ENCODE data around the gene DPYSL3. TPM values are rescaled to one million over a fixed set of nuclear protein-coding genes. Genes with fewer than 3 reads are reported as not detected.
"Not testable (repeated sequence)": the region's sequence is repeated elsewhere in the genome, so short reads cannot be mapped to it uniquely, and the experiment has no call there.

The DPYSL3 gene
- total RNA-seq = 0.14 and 0.40 TPM in 2 replicates

GRCh38 chr5:147509710-147510651 lies at the start of gene DPYSL3:
Gene DPYSL3, minus strand, starts transcription at chr5:147510068. Its CDS starts 210 bp downstream, at chr5:147509858.
- peak; percentile 56 for DNase-seq
- intact Hi-C loops (cut with micrococcal nuclease) = no loop called here
- no peaks in the 10 kb centered on the region for H3K9me3 Mint-ChIP-seq
- no peak within 1 kb of the TSS for H3K27ac Mint-ChIP-seq
- no peaks in the 10 kb centered on the region for H3K36me3 Mint-ChIP-seq (ENCODE audit: low read depth)
- peaks cover 33% of the 10 kb centered on the region for H3K27me3 Mint-ChIP-seq
- peaks cover 6% of the 10 kb centered on the region for H3K4me1 Mint-ChIP-seq
- peak within 1 kb of the TSS; percentile 10 for H3K4me3 Mint-ChIP-seq

GRCh38 chr5:147558826-147559225 lies 49.0 kb upstream of the DPYSL3 start:
- Mint-ChIP-seq H3K4me3 (no peak overlapping the region), H3K27me3 (no peaks in the 10 kb centered on the region), H3K4me1 (no peaks in the 10 kb centered on the region), H3K27ac (no peak overlapping the region), H3K9me3 (no peaks in the 10 kb centered on the region), H3K36me3 (ENCODE audit: low read depth) (no peaks in the 10 kb centered on the region)
- no peak for DNase-seq
- intact Hi-C loops (cut with micrococcal nuclease) = no loop called here

- no peaks in the 10 kb centered on the region for H3K27me3 Mint-ChIP-seq
- H3K36me3 Mint-ChIP-seq (ENCODE audit: low read depth) = no peaks in the 10 kb centered on the region
- no peaks in the 10 kb centered on the region for H3K4me1 Mint-ChIP-seq
- DNase-seq = no peak
- intact Hi-C loops (cut with micrococcal nuclease) = no loop called here
- no peaks in the 10 kb centered on the region for H3K9me3 Mint-ChIP-seq
- H3K4me3 Mint-ChIP-seq = no peak overlapping the region
- no peak overlapping the region for H3K27ac Mint-ChIP-seq
Measured at GRCh38 chr5:147557876-147558745, 48.2 kb upstream of the DPYSL3 start.

- no peaks in the 10 kb centered on the region for H3K4me1 Mint-ChIP-seq
- intact Hi-C loops (cut with micrococcal nuclease) = no loop called here
- no peaks in the 10 kb centered on the region for H3K9me3 Mint-ChIP-seq
- no peak for DNase-seq
- H3K36me3 Mint-ChIP-seq (ENCODE audit: low read depth) = no peaks in the 10 kb centered on the region
- no peak overlapping the region for H3K27ac Mint-ChIP-seq
- H3K4me3 Mint-ChIP-seq = no peak overlapping the region
- H3K27me3 Mint-ChIP-seq = no peaks in the 10 kb centered on the region
Measured at GRCh38 chr5:147555176-147555575, 45.3 kb upstream of the DPYSL3 start.

- Mint-ChIP-seq H3K4me1 (no peaks in the 10 kb centered on the region), H3K4me3 (no peak overlapping the region), H3K27me3 (no peaks in the 10 kb centered on the region), H3K9me3 (no peaks in the 10 kb centered on the region), H3K27ac (no peak overlapping the region), H3K36me3 (ENCODE audit: low read depth) (no peaks in the 10 kb centered on the region)
- intact Hi-C loops (cut with micrococcal nuclease) = no loop called here
- no peak for DNase-seq
Measured at GRCh38 chr5:147554261-147554817, 44.5 kb upstream of the DPYSL3 start.

GRCh38 chr5:147553817-147554216 lies 43.9 kb upstream of the DPYSL3 start:
- H3K4me3 Mint-ChIP-seq; intact Hi-C loops (cut with micrococcal nuclease); H3K27ac Mint-ChIP-seq; H3K36me3 Mint-ChIP-seq (ENCODE audit: low read depth); H3K9me3 Mint-ChIP-seq; H3K4me1 Mint-ChIP-seq; DNase-seq; H3K27me3 Mint-ChIP-seq: not testable (repeated sequence)

GRCh38 chr5:147552897-147553296 lies 43.0 kb upstream of the DPYSL3 start:
- no peaks in the 10 kb centered on the region for H3K27me3 Mint-ChIP-seq
- no peak overlapping the region for H3K4me3 Mint-ChIP-seq
- no peak for DNase-seq
- no peaks in the 10 kb centered on the region for H3K9me3 Mint-ChIP-seq
- H3K27ac Mint-ChIP-seq = no peak overlapping the region
- intact Hi-C loops (cut with micrococcal nuclease) = no loop called here
- H3K36me3 Mint-ChIP-seq (ENCODE audit: low read depth) = no peaks in the 10 kb centered on the region
- no peaks in the 10 kb centered on the region for H3K4me1 Mint-ChIP-seq

GRCh38 chr5:147551677-147552076 lies 41.8 kb upstream of the DPYSL3 start:
- Mint-ChIP-seq H3K9me3 (no peaks in the 10 kb centered on the region), H3K36me3 (ENCODE audit: low read depth) (no peaks in the 10 kb centered on the region), H3K4me3 (no peak overlapping the region), H3K4me1 (no peaks in the 10 kb centered on the region), H3K27me3 (no peaks in the 10 kb centered on the region), H3K27ac (no peak overlapping the region)
- DNase-seq = no peak
- intact Hi-C loops (cut with micrococcal nuclease) = no loop called here

- Mint-ChIP-seq H3K27ac (no peak overlapping the region), H3K9me3 (no peaks in the 10 kb centered on the region), H3K36me3 (ENCODE audit: low read depth) (no peaks in the 10 kb centered on the region), H3K4me1 (no peaks in the 10 kb centered on the region), H3K27me3 (no peaks in the 10 kb centered on the region), H3K4me3 (no peak overlapping the region)
- intact Hi-C loops (cut with micrococcal nuclease) = no loop called here
- DNase-seq = no peak
Measured at GRCh38 chr5:147547730-147548129, 37.9 kb upstream of the DPYSL3 start.

GRCh38 chr5:147544556-147544955 lies 34.7 kb upstream of the DPYSL3 start:
- intact Hi-C loops (cut with micrococcal nuclease) = no loop called here
- Mint-ChIP-seq H3K27ac (no peak overlapping the region), H3K4me1 (no peaks in the 10 kb centered on the region), H3K27me3 (no peaks in the 10 kb centered on the region), H3K36me3 (ENCODE audit: low read depth) (no peaks in the 10 kb centered on the region), H3K9me3 (no peaks in the 10 kb centered on the region), H3K4me3 (no peak overlapping the region)
- DNase-seq = no peak

GRCh38 chr5:147539053-147539452 lies 29.2 kb upstream of the DPYSL3 start:
- H3K4me1 Mint-ChIP-seq = no peaks in the 10 kb centered on the region
- H3K36me3 Mint-ChIP-seq (ENCODE audit: low read depth) = no peaks in the 10 kb centered on the region
- no peak overlapping the region for H3K4me3 Mint-ChIP-seq
- no peak overlapping the region for H3K27ac Mint-ChIP-seq
- no peaks in the 10 kb centered on the region for H3K27me3 Mint-ChIP-seq
- H3K9me3 Mint-ChIP-seq = no peaks in the 10 kb centered on the region
- intact Hi-C loops (cut with micrococcal nuclease) = no loop called here
- DNase-seq = no peak

- DNase-seq = no peak
- Mint-ChIP-seq H3K36me3 (ENCODE audit: low read depth) (no peaks in the 10 kb centered on the region), H3K27me3 (no peaks in the 10 kb centered on the region), H3K9me3 (no peaks in the 10 kb centered on the region), H3K27ac (no peak overlapping the region), H3K4me3 (no peak overlapping the region), H3K4me1 (no peaks in the 10 kb centered on the region)
- intact Hi-C loops (cut with micrococcal nuclease) = no loop called here
Measured at GRCh38 chr5:147538236-147538635, 28.4 kb upstream of the DPYSL3 start.

- no peaks in the 10 kb centered on the region for H3K36me3 Mint-ChIP-seq (ENCODE audit: low read depth)
- no peaks in the 10 kb centered on the region for H3K4me1 Mint-ChIP-seq
- H3K27ac Mint-ChIP-seq = no peak overlapping the region
- no peak for DNase-seq
- intact Hi-C loops (cut with micrococcal nuclease) = no loop called here
- H3K27me3 Mint-ChIP-seq = no peaks in the 10 kb centered on the region
- H3K9me3 Mint-ChIP-seq = no peaks in the 10 kb centered on the region
- H3K4me3 Mint-ChIP-seq = no peak overlapping the region
Measured at GRCh38 chr5:147534172-147534951, 24.5 kb upstream of the DPYSL3 start.
